GM12801 (cell line): ENCODE measurements around the gene COX4I2.

Experiments
- TF ChIP-seq, protein P1 (sequence below): IDR thresholded peaks from one replicate; pipeline ENCODE4 v1.5.1; 2011; ENCODE audit warnings: control low read depth; ENCODE audit not compliant: insufficient read length; ENCODE audit errors: extremely low read depth

COX4I2 gene

DNA sequence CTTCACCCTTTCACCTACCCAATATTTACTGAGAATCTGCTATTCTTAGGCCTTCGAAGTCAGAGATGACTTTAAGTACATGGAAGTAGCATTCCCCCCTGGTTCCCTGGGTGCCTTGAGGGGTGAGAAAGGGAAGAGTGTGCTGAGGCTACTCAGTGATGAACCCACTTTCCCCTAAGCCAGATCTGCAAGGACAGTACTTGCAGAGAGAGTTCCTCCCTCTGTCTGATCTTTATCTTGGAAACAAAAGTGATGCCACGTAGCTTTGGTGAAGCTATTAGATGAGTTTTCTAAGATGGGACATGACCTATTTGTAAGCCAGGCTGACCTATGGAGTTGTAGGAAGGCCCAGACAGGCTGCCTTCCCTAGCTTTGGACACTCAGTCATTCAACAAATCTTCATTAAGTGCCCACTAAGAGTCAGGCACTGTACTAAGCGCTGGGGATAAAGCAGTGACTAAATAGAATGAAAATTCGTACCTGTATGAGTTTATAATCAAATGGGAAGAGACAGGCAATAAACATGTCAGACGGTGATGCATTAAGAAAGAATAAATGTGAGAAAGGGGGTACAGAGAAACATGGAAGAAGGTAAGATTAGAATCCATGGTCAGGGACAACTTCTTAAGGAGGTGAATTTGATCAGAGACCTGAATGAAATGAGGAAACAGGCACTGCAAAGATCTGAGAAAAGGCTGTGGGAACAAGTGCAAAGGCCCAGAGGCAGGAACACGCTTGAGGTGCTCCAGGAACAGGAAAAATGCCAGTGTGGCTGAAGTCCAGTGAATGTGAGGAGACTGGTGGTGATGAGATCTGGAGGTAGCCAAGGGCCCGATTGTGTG is 42.8 kb downstream of the COX4I2 start:
- TF ChIP-seq, protein P1, sequence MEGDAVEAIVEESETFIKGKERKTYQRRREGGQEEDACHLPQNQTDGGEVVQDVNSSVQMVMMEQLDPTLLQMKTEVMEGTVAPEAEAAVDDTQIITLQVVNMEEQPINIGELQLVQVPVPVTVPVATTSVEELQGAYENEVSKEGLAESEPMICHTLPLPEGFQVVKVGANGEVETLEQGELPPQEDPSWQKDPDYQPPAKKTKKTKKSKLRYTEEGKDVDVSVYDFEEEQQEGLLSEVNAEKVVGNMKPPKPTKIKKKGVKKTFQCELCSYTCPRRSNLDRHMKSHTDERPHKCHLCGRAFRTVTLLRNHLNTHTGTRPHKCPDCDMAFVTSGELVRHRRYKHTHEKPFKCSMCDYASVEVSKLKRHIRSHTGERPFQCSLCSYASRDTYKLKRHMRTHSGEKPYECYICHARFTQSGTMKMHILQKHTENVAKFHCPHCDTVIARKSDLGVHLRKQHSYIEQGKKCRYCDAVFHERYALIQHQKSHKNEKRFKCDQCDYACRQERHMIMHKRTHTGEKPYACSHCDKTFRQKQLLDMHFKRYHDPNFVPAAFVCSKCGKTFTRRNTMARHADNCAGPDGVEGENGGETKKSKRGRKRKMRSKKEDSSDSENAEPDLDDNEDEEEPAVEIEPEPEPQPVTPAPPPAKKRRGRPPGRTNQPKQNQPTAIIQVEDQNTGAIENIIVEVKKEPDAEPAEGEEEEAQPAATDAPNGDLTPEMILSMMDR, result no peak

DNA sequence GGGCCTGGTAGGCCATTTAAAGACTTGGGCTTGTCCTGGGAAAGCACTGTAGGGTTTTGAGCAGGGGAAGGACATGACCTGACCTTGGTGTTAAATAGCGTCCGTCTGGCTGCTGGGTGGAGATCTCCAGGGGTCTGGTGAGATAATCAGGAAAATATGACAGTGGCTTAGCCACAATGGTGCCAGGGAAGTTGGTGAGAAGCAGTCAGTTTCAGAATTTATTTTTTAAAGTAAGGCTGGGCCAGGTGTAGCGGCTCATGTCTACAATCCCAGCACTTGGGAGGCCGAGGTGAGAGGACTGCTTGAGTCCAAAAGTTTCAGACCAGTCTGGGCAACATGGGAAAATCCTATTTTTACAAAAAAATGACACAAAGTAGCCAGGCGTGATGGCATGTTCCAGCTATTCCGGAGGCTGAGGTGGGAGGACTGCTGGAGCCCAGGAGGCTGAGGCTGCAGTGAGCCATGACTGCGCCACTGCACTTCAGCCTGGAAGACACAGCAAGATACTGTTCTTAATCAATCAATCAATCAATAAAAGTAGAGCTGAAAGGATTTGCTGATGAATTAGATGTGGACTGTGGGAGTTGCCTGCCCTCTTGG is 43.5 kb downstream of the COX4I2 start:
- TF ChIP-seq, protein P1, result no peak

DNA sequence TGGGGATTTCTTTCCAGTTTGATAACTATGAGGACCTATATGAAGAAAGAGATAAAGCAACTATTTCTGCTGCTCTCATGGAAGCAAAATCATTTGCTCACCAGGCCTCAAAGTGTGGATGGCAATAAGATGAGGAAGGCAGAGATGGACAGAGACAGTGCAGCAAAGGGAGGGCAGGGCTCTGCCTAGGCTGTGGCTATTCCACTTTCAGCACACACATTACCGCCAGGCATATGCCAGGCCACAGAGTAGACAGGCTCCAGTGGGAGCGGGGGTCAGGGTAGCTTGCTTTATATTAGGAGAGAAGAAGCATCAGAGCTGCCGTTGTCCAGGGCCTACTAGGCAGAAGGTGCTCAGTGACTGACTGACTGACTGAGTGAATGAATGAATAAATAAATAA is 44.1 kb downstream of the COX4I2 start:
- TF ChIP-seq, protein P1, result no peak

DNA sequence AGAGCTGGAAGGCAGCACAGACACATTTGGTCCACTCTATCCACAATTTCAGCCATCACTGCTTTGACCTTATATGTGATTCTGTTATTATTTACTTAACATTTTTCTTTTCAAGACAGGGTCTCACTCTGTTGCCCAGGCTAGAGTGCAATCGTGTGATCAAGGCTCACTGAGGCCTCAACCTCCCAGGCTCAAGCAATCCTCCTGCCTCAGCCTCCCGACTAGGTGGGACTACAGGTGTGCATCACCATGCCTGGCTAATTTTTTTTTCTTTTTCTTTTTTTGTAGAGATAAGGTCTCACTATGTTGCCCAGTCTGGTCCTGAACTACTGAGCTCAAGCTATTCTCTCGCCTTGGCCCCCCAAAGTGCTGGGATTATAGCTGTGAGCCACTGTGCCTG is 44.6 kb downstream of the COX4I2 start:
- TF ChIP-seq, protein P1, result no peak

DNA sequence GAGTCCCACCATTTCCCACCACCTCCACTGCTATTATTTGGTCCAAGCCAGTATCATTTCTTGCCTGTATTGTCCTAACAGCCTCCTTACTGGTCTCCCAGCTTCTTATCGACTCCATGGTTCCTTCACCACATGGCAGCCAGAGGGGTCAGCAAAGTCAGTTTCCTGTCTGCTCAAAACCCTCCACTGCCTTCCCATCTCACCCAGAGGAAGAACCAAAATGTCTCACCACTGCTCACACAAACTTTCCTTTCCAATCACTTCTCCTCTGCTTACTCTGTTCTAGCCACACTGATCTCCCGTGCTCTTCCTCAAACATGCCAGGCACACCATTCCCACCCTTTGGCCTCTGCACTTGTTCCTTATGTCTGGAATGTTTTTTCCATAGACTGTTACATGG is 45.2 kb downstream of the COX4I2 start:
- TF ChIP-seq, protein P1, result no peak

DNA sequence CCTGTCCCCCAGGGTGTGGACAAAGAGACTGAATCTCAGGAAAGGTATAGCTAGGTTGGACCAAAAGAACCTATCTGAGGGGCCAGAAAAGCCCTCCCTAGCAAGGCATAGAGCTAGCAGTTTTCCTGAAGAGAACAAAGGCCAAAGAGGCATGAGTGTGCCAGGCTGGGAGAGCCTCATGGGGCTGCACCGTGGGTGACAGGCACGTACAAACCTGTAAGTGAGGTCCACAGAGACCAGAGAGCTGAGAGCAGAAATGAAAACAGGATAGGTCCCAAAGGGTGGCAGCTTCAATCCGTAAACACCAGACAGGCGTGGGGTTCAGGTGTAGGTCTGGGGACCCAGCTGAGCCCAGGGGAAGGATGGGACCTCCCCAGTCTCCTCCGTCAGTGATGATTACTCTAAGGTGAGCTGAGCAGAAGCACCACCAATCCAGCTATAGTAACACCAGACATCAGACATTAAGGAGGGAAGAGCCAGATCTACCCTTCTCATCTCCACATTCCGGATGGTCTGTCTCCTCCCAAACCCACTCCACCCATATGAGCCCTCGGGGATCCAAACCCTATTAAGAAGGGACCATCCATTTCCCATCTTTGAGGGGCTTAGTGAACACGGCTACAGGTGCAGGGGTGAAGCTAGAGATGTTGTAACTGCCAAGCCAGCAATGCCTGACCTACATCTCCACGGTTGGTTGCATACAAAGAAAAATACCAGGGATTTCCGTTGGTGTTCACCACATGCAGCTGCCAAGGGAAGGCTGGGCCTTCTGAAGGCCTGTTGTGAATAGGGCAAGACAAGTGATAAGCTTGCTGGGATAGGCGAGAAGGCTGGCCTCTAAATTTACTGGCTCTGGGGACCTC is 46.7 kb downstream of the COX4I2 start:
- TF ChIP-seq, protein P1, result no peak
